HEK293 (cell line): ENCODE data around the gene SUPV3L1.
A peak's percentile ranks its signal among the peaks of the same experiment; 100 is the strongest.

Experiments
- CTCF ChIA-PET: fragments of 350-600 bp; formaldehyde crosslinking; extraction: SDS; loops from one replicate; lab custom pipeline; 2021; ENCODE audit warnings: antibody characterized with exemption; lab: Yijun Ruan, JAX
- POLR2A ChIA-PET: fragments of 300-600 bp; formaldehyde crosslinking; extraction: SDS; loops from one replicate; lab custom pipeline; 2020; ENCODE audit warnings: antibody characterized with exemption, inconsistent platforms; lab: Yijun Ruan, JAX
- H3K27ac ChIP-seq: fragments of 200-500 bp; sonication (Bioruptor generic); 2 replicates; pipeline ENCODE4 v1.5.1; 2014; ENCODE audit warnings: low read depth, low read length, control low read depth, inconsistent platforms; ENCODE audit errors: extremely low read depth
- H3K36me3 ChIP-seq, 2 experiments: fragments of 200-500 bp in 1 of 2; sonication (Bioruptor generic) in 1 of 2; 1 replicate in 1 of 2; 2 replicates in 1 of 2; pipeline ENCODE4 v1.5.1; 2014 to 2017; ENCODE audit warnings: inconsistent platforms in 2 of 2, low read length in 2 of 2; ENCODE audit not compliant: control insufficient read depth in 2 of 2, insufficient read depth in 1 of 2
- H3K4me1 ChIP-seq: fragments of 200-500 bp; sonication (Bioruptor generic); 2 replicates; pipeline ENCODE4 v1.5.1; 2014; ENCODE audit warnings: mild to moderate bottlenecking, low read length, inconsistent platforms; ENCODE audit not compliant: control insufficient read depth, insufficient read depth
- H3K4me3 ChIP-seq: 2 replicates; pipeline ENCODE4 v1.5.1; 2011; ENCODE audit warnings: low read depth, mild to moderate bottlenecking, control low read depth, low read length, moderate library complexity
- H3K9me3 ChIP-seq: fragments of 200-500 bp; sonication (Bioruptor generic); 2 replicates; pipeline ENCODE4 v1.5.1; 2014; ENCODE audit warnings: low read depth, low read length, inconsistent platforms; ENCODE audit not compliant: control insufficient read depth, insufficient read depth
- BCL11A ChIP-seq: fragments of 450-650 bp; formaldehyde crosslinking; IDR thresholded peaks from 2 replicates; pipeline ENCODE4 v1.5.1; 2016; ENCODE audit warnings: low read depth, missing biosample characterization, missing genetic modification characterization
- BCL11B ChIP-seq: fragments of 450-650 bp; formaldehyde crosslinking; IDR thresholded peaks from 2 replicates; pipeline ENCODE4 v1.5.1; 2016; ENCODE audit warnings: low read depth, missing biosample characterization, missing genetic modification characterization
- KLF16 ChIP-seq: fragments of 450-650 bp; formaldehyde crosslinking; IDR thresholded peaks from 2 replicates; pipeline ENCODE4 v1.5.1; 2017; ENCODE audit warnings: missing biosample characterization, missing genetic modification characterization
- KLF7 ChIP-seq: fragments of 450-650 bp; formaldehyde crosslinking; IDR thresholded peaks from 2 replicates; pipeline ENCODE4 v1.5.1; 2016; ENCODE audit warnings: missing biosample characterization, missing genetic modification characterization, borderline replicate concordance
- KLF8 ChIP-seq: fragments of 450-650 bp; formaldehyde crosslinking; IDR thresholded peaks from 2 replicates; pipeline ENCODE4 v1.5.1; 2016; ENCODE audit warnings: missing biosample characterization, missing genetic modification characterization
- OVOL3 ChIP-seq: fragments of 450-650 bp; formaldehyde crosslinking; IDR thresholded peaks from 2 replicates; pipeline ENCODE4 v1.5.1; 2016; ENCODE audit warnings: missing biosample characterization, missing genetic modification characterization
- PBX3 ChIP-seq: sonication (generic); formaldehyde crosslinking; IDR thresholded peaks from 2 replicates; pipeline ENCODE4 v1.8.1; 2022; ENCODE audit warnings: mild to moderate bottlenecking, moderate library complexity, missing genetic modification reagents
- PRDM1 ChIP-seq: fragments of 450-650 bp; formaldehyde crosslinking; IDR thresholded peaks from 2 replicates; pipeline ENCODE4; 2016; ENCODE audit warnings: missing biosample characterization, missing genetic modification characterization
- PRDM4 ChIP-seq: fragments of 450-650 bp; formaldehyde crosslinking; IDR thresholded peaks from 2 replicates; pipeline ENCODE4 v1.5.1; 2017; ENCODE audit warnings: missing biosample characterization, missing genetic modification characterization
- YY1 ChIP-seq: fragments of 450-650 bp; formaldehyde crosslinking; IDR thresholded peaks from 2 replicates; pipeline ENCODE4 v1.5.1; 2018; ENCODE audit warnings: missing biosample characterization, missing genetic modification characterization
- ZBTB20 ChIP-seq: fragments of 450-650 bp; formaldehyde crosslinking; IDR thresholded peaks from 2 replicates; pipeline ENCODE4 v1.5.1; 2016; ENCODE audit warnings: missing biosample characterization, missing genetic modification characterization
- ZBTB44 ChIP-seq: fragments of 450-650 bp; IDR thresholded peaks from 2 replicates; pipeline ENCODE4 v1.5.1; 2018; ENCODE audit warnings: missing biosample characterization, mild to moderate bottlenecking, missing genetic modification characterization
- ZBTB6 ChIP-seq: fragments of 450-650 bp; formaldehyde crosslinking; IDR thresholded peaks from 2 replicates; pipeline ENCODE4 v1.5.1; 2017; ENCODE audit warnings: missing biosample characterization, missing genetic modification characterization
- ZBTB7A ChIP-seq: fragments of 450-650 bp; formaldehyde crosslinking; IDR thresholded peaks from 2 replicates; pipeline ENCODE4 v1.5.1; 2016; ENCODE audit warnings: low read depth, missing biosample characterization, missing genetic modification characterization
- ZNF16 ChIP-seq: fragments of 450-650 bp; formaldehyde crosslinking; IDR thresholded peaks from 2 replicates; pipeline ENCODE4 v1.5.1; 2016; ENCODE audit warnings: low read depth, missing biosample characterization, missing genetic modification characterization
- ZNF19 ChIP-seq: fragments of 450-650 bp; formaldehyde crosslinking; IDR thresholded peaks from 2 replicates; pipeline ENCODE4; 2016; ENCODE audit warnings: missing biosample characterization, missing genetic modification characterization, low read depth
- ZNF23 ChIP-seq: fragments of 450-650 bp; formaldehyde crosslinking; IDR thresholded peaks from 2 replicates; pipeline ENCODE4 v1.5.1; 2016; ENCODE audit warnings: missing biosample characterization, missing genetic modification characterization, borderline replicate concordance
- ZNF335 ChIP-seq: fragments of 450-650 bp; formaldehyde crosslinking; conservative IDR thresholded peaks from 2 replicates; pipeline ENCODE4 v1.5.1; 2016; ENCODE audit warnings: missing biosample characterization, missing genetic modification characterization
- ZNF416 ChIP-seq: fragments of 450-650 bp; formaldehyde crosslinking; IDR thresholded peaks from 2 replicates; pipeline ENCODE4 v1.5.1; 2016; ENCODE audit warnings: missing biosample characterization, missing genetic modification characterization
- ZNF48 ChIP-seq: fragments of 450-650 bp; formaldehyde crosslinking; IDR thresholded peaks from 2 replicates; pipeline ENCODE4 v1.5.1; 2016; ENCODE audit warnings: missing biosample characterization, missing genetic modification characterization
- ZNF580 ChIP-seq: fragments of 450-650 bp; formaldehyde crosslinking; IDR thresholded peaks from 2 replicates; pipeline ENCODE4 v1.5.1; 2016; ENCODE audit warnings: missing biosample characterization, missing genetic modification characterization
- ZNF621 ChIP-seq: fragments of 450-650 bp; formaldehyde crosslinking; IDR thresholded peaks from 2 replicates; pipeline ENCODE4 v1.5.1; 2017; ENCODE audit warnings: missing biosample characterization, missing genetic modification characterization
- ZNF645 ChIP-seq: fragments of 450-650 bp; formaldehyde crosslinking; IDR thresholded peaks from 2 replicates; pipeline ENCODE4; 2016; ENCODE audit warnings: missing biosample characterization, missing genetic modification characterization
- ZNF660 ChIP-seq: fragments of 450-650 bp; IDR thresholded peaks from 2 replicates; pipeline ENCODE4 v1.5.1; 2018; ENCODE audit warnings: missing biosample characterization, mild to moderate bottlenecking, missing genetic modification characterization
- ZNF670 ChIP-seq: fragments of 450-650 bp; formaldehyde crosslinking; IDR thresholded peaks from 2 replicates; pipeline ENCODE4 v1.5.1; 2016; ENCODE audit warnings: missing biosample characterization, missing genetic modification characterization, low read depth
- ZNF76 ChIP-seq: fragments of 450-650 bp; formaldehyde crosslinking; IDR thresholded peaks from 2 replicates; pipeline ENCODE4; 2016; ENCODE audit warnings: low read depth, missing biosample characterization, missing genetic modification characterization, borderline replicate concordance
- ZSCAN5A ChIP-seq: fragments of 450-650 bp; formaldehyde crosslinking; IDR thresholded peaks from 2 replicates; pipeline ENCODE4 v1.5.1; 2016; ENCODE audit warnings: missing biosample characterization, missing genetic modification characterization

The SUPV3L1 gene

GRCh38 chr10:69179743-69180524, at the start of gene SUPV3L1:
Gene SUPV3L1 (plus strand): TSS chr10:69180234. CDS start chr10:69180292, 58 bp downstream.
- no peaks in the 10 kb centered on the region for H3K4me1 ChIP-seq
- CTCF ChIA-PET = no interaction called here
- peaks cover 6 to 15% of the 10 kb centered on the region in 2 experiments; a peak in 2 of 3 replicates for H3K36me3 ChIP-seq
- peak within 1 kb of the TSS; percentile 73 for H3K4me3 ChIP-seq
- POLR2A ChIA-PET = interaction anchor here (1.4 kb wide), 1 partner anchor 55 kb away, joined by 6 read pairs; no protein-coding TSS in a partner anchor
- peak within 1 kb of the TSS; percentile 73 for H3K27ac ChIP-seq
- H3K9me3 ChIP-seq = no peaks in the 10 kb centered on the region
- TF ChIP-seq ZNF416 (tag by site-specific recombination) = no peak
- TF ChIP-seq ZNF670 (tag by site-specific recombination) = no peak
- TF ChIP-seq ZNF23 = no peak
- 0 out of 2 replicates have a peak, but pooled peaks have one; percentile 13 for TF ChIP-seq OVOL3 (tag by site-specific recombination)
- TF ChIP-seq ZNF621 = no peak
- peak; percentile 100 for TF ChIP-seq ZNF335
- peak; percentile 55; the same call in 1 of the 2 replicates for TF ChIP-seq KLF16
- 0 out of 2 replicates have a peak, but pooled peaks have one; percentile 4 for TF ChIP-seq PRDM1
- TF ChIP-seq ZBTB20 (tag by site-specific recombination) = no peak; the same call in 1 of the 2 replicates
- peak; percentile 53 for TF ChIP-seq YY1
- no peak for TF ChIP-seq ZSCAN5A (tag by site-specific recombination)
- TF ChIP-seq KLF7 (tag by site-specific recombination) = 0 out of 2 replicates have a peak, but pooled peaks have one; percentile 45
- peak; percentile 86 for TF ChIP-seq BCL11B (tag by site-specific recombination)
- TF ChIP-seq ZBTB7A (tag by site-specific recombination) = peak; percentile 6; the same call in 1 of the 2 replicates
- TF ChIP-seq ZNF645 = no peak
- peak; percentile 6; the same call in 1 of the 2 replicates for TF ChIP-seq ZBTB44 (tag by site-specific recombination)
- peak; percentile 60; the same call in 1 of the 2 replicates for TF ChIP-seq ZBTB6 (tag by site-specific recombination)
- TF ChIP-seq ZNF660 (tag by site-specific recombination) = peak; percentile 84; the same call in 1 of the 2 replicates
- 0 out of 2 replicates have a peak, but pooled peaks have one; percentile 15 for TF ChIP-seq ZNF16 (tag by site-specific recombination)
- peak; percentile 80; the same call in 1 of the 2 replicates for TF ChIP-seq PBX3 (CRISPR knock-in tag)
- peak; percentile 74 for TF ChIP-seq ZNF76
- TF ChIP-seq BCL11A (tag by site-specific recombination) = 0 out of 2 replicates have a peak, but pooled peaks have one; percentile 56
- no peak for TF ChIP-seq ZNF19 (tag by site-specific recombination)
- no peak for TF ChIP-seq ZNF48 (tag by site-specific recombination)
- TF ChIP-seq PRDM4 = 0 out of 2 replicates have a peak, but pooled peaks have one; percentile 36
- TF ChIP-seq ZNF580 (tag by site-specific recombination) = peak; percentile 71
- peak; percentile 78; the same call in 1 of the 2 replicates for TF ChIP-seq KLF8 (tag by site-specific recombination)
